ENCODE data around the gene ELP6.

- TF ChIP-seq CTCF (conservative IDR thresholded peaks at IDR 0.05 in 1 of 2, IDR thresholded peaks at IDR 0.05 in 1 of 2; ENCODE audit: low read depth in 1 of 2, low read length in 2 of 2) (no peak), EZH2 (IDR thresholded peaks at IDR 0.05; ENCODE audit: low read length, missing control alignments) (no peak)
These were observed 23.5 kb upstream of the ELP6 start for GRCh38 chr3:47536967-47537366.
